HG03039 (cell line): ENCODE data around the gene GSDME.
A peak's percentile ranks its signal among the peaks of the same experiment; 100 is the strongest.

ENCODE experiments used
- ATAC-seq: cut with Tn5 transposase; IDR thresholded peaks from one replicate; pipeline ENCODE4 v1.9.1; 2021; ENCODE audit warnings: mild to moderate bottlenecking, moderate library complexity; ENCODE audit not compliant: unreplicated experiment

GSDME gene

GRCh38 chr7:24773646-24774045 lies 16.4 kb upstream of the GSDME start:
- ATAC-seq: no peak

GRCh38 chr7:24769851-24770250 lies 12.6 kb upstream of the GSDME start:
- ATAC-seq: no peak

- no peak for ATAC-seq
Measured at GRCh38 chr7:24769014-24769830, 12.0 kb upstream of the GSDME start.

- no peak for ATAC-seq
Measured at GRCh38 chr7:24767878-24768569, 10.8 kb upstream of the GSDME start.

GRCh38 chr7:24764972-24765744 lies 7.9 kb upstream of the GSDME start:
- ATAC-seq: no peak

GRCh38 chr7:24764011-24764410 lies 6.7 kb upstream of the GSDME start:
- ATAC-seq: no peak

GRCh38 chr7:24763303-24763901 lies 6.1 kb upstream of the GSDME start:
- no peak for ATAC-seq

- ATAC-seq: no peak
Measured at GRCh38 chr7:24762771-24763170, 5.5 kb upstream of the GSDME start.

- no peak for ATAC-seq
Measured at GRCh38 chr7:24760968-24761367, 3.7 kb upstream of the GSDME start.

- peak; percentile 12 for ATAC-seq
Measured at GRCh38 chr7:24756545-24757352, 515 bp downstream of the GSDME start.

- peak; percentile 38 for ATAC-seq
Measured at GRCh38 chr7:24755541-24756407, 1.5 kb downstream of the GSDME start.

GRCh38 chr7:24754906-24755506 lies 2.3 kb downstream of the GSDME start:
- no peak for ATAC-seq

- no peak for ATAC-seq
Measured at GRCh38 chr7:24752073-24752800, 5.0 kb downstream of the GSDME start.

GRCh38 chr7:24751484-24751883 lies 5.8 kb downstream of the GSDME start:
- no peak for ATAC-seq

- ATAC-seq: no peak
Measured at GRCh38 chr7:24750441-24751055, 6.7 kb downstream of the GSDME start.

- ATAC-seq: no peak
Measured at GRCh38 chr7:24748521-24748920, 8.7 kb downstream of the GSDME start.

GRCh38 chr7:24745355-24745754 lies 11.9 kb downstream of the GSDME start:
- no peak for ATAC-seq

- no peak for ATAC-seq
Measured at GRCh38 chr7:24743471-24743870, 13.8 kb downstream of the GSDME start.
